Peyer's patch (tissue), 4 donors: Measurements from ENCODE around the gene B3GNT4.

Experiments used
- CTCF ChIP-seq, 6 experiments: fragments of 450-650 bp in 4 of 6; fragments of 200-600 bp in 2 of 6; sonication (generic) in 1 of 6; IDR thresholded peaks; one replicate each; pipeline ENCODE4 v1.5.1; 2017 to 2019; ENCODE audit warnings: antibody characterized with exemption in 6 of 6, mild to moderate bottlenecking in 3 of 6, moderate library complexity in 1 of 6
- POLR2A ChIP-seq, 2 donors: fragments of 450-650 bp; IDR thresholded peaks; one replicate each; pipeline ENCODE4 v1.5.1; 2017; ENCODE audit warnings: antibody characterized with exemption in 2 of 2, mild to moderate bottlenecking in 2 of 2, moderate library complexity in 2 of 2

- TF ChIP-seq POLR2A (IDR thresholded peaks at IDR 0.05) (no peak), CTCF (IDR thresholded peaks at IDR 0.05) (no peak)
Observed at GRCh38 chr12:122205053-122205925, 1.8 kb downstream of the B3GNT4 start.
